SK-N-SH (cell line): ENCODE data around the gene KCTD4.

Experiments used
- EP300 ChIP-seq, 2 experiments: IDR thresholded peaks; 2 replicates each; pipeline versions ENCODE4 v1.4.0 to v1.6.1; 2012; ENCODE audit warnings: borderline replicate concordance in 1 of 2, low read depth in 1 of 2, low read length in 1 of 2
- POLR2AphosphoS5 ChIP-seq: IDR thresholded peaks from 2 replicates; pipeline ENCODE4 v1.6.1; 2012; ENCODE audit warnings: low read depth, low read length
- RAD21 ChIP-seq: IDR thresholded peaks from 2 replicates; pipeline ENCODE4 v1.6.1; 2012; ENCODE audit warnings: mild to moderate bottlenecking, low read length
- TCF12 ChIP-seq: IDR thresholded peaks from 2 replicates; pipeline ENCODE4 v1.4.0; 2012
- TF ChIP-seq, protein P1 (sequence below): fragments of 200-600 bp; sonication (generic); IDR thresholded peaks from 2 replicates; pipeline ENCODE4 v1.6.1; 2017; ENCODE audit warnings: antibody characterized with exemption, mild to moderate bottlenecking, moderate library complexity
- TF ChIP-seq, protein P2 (sequence below): fragments of 150-350 bp; IDR thresholded peaks from 2 replicates; pipeline ENCODE4 v1.6.1; 2016; ENCODE audit warnings: mild to moderate bottlenecking, low read depth, low read length
- TF ChIP-seq, protein P3 (sequence below): IDR thresholded peaks from 2 replicates; pipeline ENCODE4 v1.4.0; 2012; ENCODE audit warnings: low read depth

DNA sequence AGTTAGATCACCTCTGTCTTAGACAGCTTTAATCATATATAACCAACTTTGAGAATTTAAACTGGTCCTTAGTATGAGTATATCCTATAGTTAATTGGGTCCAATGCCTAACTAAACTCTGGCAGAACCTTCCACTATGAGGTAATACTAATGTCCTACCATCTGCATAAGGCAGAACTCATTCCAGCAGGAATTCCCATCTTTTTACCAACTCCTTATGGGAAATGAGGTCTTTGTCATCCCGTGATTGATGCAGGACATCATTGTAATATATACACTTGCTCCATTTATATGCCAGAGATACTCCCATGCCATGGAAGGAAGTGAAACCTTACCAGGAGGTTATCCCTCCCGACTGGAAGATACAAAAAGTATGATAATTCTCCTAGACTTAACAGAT is 2.8 kb downstream of the KCTD4 start:
- TF ChIP-seq EP300 (IDR thresholded peaks at IDR 0.05; ENCODE audit: borderline replicate concordance in 1 of 2, low read depth in 1 of 2, low read length in 1 of 2) = no peak
- TF ChIP-seq, protein P1, sequence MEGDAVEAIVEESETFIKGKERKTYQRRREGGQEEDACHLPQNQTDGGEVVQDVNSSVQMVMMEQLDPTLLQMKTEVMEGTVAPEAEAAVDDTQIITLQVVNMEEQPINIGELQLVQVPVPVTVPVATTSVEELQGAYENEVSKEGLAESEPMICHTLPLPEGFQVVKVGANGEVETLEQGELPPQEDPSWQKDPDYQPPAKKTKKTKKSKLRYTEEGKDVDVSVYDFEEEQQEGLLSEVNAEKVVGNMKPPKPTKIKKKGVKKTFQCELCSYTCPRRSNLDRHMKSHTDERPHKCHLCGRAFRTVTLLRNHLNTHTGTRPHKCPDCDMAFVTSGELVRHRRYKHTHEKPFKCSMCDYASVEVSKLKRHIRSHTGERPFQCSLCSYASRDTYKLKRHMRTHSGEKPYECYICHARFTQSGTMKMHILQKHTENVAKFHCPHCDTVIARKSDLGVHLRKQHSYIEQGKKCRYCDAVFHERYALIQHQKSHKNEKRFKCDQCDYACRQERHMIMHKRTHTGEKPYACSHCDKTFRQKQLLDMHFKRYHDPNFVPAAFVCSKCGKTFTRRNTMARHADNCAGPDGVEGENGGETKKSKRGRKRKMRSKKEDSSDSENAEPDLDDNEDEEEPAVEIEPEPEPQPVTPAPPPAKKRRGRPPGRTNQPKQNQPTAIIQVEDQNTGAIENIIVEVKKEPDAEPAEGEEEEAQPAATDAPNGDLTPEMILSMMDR = no peak
- TF ChIP-seq, protein P2, sequence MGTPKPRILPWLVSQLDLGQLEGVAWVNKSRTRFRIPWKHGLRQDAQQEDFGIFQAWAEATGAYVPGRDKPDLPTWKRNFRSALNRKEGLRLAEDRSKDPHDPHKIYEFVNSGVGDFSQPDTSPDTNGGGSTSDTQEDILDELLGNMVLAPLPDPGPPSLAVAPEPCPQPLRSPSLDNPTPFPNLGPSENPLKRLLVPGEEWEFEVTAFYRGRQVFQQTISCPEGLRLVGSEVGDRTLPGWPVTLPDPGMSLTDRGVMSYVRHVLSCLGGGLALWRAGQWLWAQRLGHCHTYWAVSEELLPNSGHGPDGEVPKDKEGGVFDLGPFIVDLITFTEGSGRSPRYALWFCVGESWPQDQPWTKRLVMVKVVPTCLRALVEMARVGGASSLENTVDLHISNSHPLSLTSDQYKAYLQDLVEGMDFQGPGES = no peak
- TF ChIP-seq RAD21 = no peak
- no peak for TF ChIP-seq POLR2AphosphoS5
- TF ChIP-seq TCF12 = no peak
- TF ChIP-seq, protein P3, sequence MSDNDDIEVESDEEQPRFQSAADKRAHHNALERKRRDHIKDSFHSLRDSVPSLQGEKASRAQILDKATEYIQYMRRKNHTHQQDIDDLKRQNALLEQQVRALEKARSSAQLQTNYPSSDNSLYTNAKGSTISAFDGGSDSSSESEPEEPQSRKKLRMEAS = no peak
